ENCODE results near the gene DRG2. TPM values are rescaled to one million over a fixed set of nuclear protein-coding genes. Genes with fewer than 3 reads are reported as not detected.

The DRG2 gene
- total and polyA plus RNA-seq, 10 of the 15 experiments (the other 5 are each of a cell fraction or from before 2014, with no cell fraction given), result 9.1 to 64.8 (median 45.7) TPM

GRCh38 chr17:18119938-18120337 is 32.2 kb downstream of the DRG2 start (continued):
- no peak for TF ChIP-seq RUNX3 (IDR thresholded peaks at IDR 0.05; ENCODE audit: low read length)
- no peak for TF ChIP-seq RBBP5 (conservative IDR thresholded peaks at IDR 0.05)
- TF ChIP-seq ZBTB11 (CRISPR knock-in tag; IDR thresholded peaks at IDR 0.05), result no peak
- TF ChIP-seq ZBTB4 (CRISPR knock-in tag; IDR thresholded peaks at IDR 0.05), result no peak
- TF ChIP-seq PRDM15 (CRISPR knock-in tag; IDR thresholded peaks at IDR 0.05), result no peak
- TF ChIP-seq RELB (IDR thresholded peaks at IDR 0.05; ENCODE audit: low read depth), result no peak
- no peak for TF ChIP-seq E2F4 (IDR thresholded peaks at IDR 0.05; ENCODE audit: low read depth, low read length)
- no peak for TF ChIP-seq E2F8 (IDR thresholded peaks at IDR 0.05; ENCODE audit: low read depth, partially characterized antibody)
- TF ChIP-seq KDM1A (IDR thresholded peaks at IDR 0.05; ENCODE audit: borderline replicate concordance), result no peak
- TF ChIP-seq GABPA (IDR thresholded peaks at IDR 0.05; ENCODE audit: low read depth), result no peak
- TF ChIP-seq BHLHE40 (IDR thresholded peaks at IDR 0.05; ENCODE audit: borderline replicate concordance in 1 of 2, low read depth in 2 of 2, low read length in 1 of 2), result no peak
